GM15510 (cell line): ENCODE data around the gene CRP.

Experiments used
- POLR2A ChIP-seq: IDR thresholded peaks from 3 replicates; pipeline ENCODE4 v1.6.1; 2011; ENCODE audit warnings: borderline replicate concordance; ENCODE audit not compliant: insufficient read length; ENCODE audit errors: extremely low read depth

CRP gene

GRCh38 chr1:159712080-159712479 is 2.3 kb downstream of the CRP start:
- no peak for TF ChIP-seq POLR2A

- no peak for TF ChIP-seq POLR2A
These were observed 6.7 kb downstream of the CRP start for GRCh38 chr1:159707472-159708260.

- TF ChIP-seq POLR2A: no peak
These were observed 8.5 kb downstream of the CRP start for GRCh38 chr1:159705904-159706256.

- no peak for TF ChIP-seq POLR2A
These were observed 9.0 kb downstream of the CRP start for GRCh38 chr1:159705251-159705903.

DNA sequence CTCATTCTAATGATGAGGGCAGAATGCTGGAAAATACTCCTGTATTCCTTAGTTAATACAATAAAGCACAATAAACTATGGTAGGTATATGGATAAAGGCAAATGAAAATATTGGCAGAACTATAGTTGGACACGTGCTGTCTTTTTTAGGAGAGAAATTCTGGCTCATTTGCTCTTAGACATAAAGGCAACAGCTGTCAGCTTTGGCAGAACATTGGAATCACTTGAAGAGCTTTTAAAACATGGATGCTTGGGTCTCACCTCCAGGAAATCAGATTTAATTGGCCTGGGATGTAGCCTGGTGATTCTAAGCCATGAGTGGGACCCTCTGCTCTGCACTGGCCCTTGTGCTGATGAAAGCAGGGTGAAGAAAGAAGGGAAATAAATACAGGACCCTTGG is 9.9 kb downstream of the CRP start:
- TF ChIP-seq POLR2A: no peak

GRCh38 chr1:159700312-159700711 is 14.1 kb downstream of the CRP start:
- TF ChIP-seq POLR2A: no peak

GRCh38 chr1:159699653-159700052 is 14.7 kb downstream of the CRP start:
- TF ChIP-seq POLR2A: no peak

DNA sequence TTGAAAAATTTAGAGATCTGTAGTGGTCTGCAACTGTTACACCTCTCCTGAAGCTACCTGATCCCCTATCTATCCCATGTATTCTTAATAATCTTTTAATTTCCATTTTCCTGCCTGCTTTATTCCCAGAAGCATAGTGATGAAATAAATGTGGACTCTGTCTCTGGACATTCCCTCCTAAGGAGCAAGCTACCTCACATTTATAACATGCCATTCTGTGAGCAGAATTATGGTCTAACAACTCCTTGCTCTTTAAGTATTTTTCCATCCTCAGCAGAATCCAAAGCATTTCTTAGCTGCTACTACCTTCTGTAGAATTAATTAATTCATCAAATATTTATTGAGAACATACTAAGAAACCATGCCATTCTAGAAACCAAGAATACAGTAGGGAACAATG is 15.1 kb downstream of the CRP start:
- TF ChIP-seq POLR2A: no peak

DNA sequence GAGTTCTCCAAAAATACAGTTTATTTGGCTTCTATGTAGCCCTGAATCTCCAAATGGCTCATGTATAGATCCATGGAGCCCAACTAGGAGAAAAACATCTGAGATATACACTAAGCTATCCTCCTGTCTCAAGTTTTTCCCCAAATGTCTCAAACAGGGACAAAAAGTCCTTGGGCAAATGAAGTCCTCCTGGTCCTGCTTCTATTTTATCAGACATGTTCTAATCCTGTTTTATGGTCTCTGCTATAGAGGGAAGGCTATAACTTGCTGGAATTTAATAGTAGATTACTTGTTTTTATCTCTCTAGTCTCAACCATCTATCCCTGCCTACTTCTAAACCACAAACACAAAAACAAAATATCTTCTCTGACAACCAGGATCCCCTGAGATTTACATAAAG is 26.9 kb downstream of the CRP start:
- TF ChIP-seq POLR2A: no peak

- no peak for TF ChIP-seq POLR2A
These were observed 27.6 kb downstream of the CRP start for GRCh38 chr1:159686599-159687299.

GRCh38 chr1:159678939-159679338 is 35.5 kb downstream of the CRP start:
- no peak for TF ChIP-seq POLR2A

DNA sequence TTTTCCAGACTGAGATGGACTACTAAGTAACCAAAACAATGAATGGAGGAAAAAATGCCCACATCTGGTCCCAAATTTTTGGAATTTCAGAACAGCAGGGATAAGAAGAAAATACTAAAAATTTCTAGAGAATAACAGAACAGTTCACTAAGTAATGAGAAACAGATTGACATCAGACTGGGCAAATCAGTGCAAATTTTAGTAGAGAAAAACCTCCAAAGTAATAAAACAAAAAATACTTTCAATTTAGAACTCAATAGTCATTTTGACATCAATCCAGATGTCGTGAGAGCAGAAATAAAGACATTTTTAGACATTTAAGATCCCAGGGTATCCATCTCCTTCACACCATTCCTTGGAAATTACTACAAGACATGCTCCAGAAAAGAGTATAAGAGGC is 39.3 kb downstream of the CRP start:
- TF ChIP-seq POLR2A: no peak

- no peak for TF ChIP-seq POLR2A
These were observed 45.1 kb downstream of the CRP start for GRCh38 chr1:159669338-159669737.

DNA sequence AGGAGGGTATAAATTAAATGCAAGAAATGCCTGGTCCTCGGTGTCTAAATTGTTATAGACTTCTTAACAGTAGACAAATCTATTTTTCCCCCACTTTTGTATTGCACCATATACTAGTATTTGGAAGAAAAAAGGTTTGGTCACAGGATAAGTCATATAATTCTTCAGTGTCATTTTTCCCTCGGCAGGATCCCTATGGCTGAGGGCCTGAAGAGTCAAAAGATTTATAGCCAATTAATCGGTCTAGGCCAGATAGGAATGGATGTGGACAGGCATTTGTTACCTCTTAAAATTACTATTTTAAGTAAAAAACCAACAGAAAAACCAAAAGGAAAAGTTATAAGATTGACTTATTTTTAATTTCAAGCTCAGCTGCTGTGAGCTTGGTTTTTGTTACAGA is 45.6 kb downstream of the CRP start:
- TF ChIP-seq POLR2A: no peak

DNA sequence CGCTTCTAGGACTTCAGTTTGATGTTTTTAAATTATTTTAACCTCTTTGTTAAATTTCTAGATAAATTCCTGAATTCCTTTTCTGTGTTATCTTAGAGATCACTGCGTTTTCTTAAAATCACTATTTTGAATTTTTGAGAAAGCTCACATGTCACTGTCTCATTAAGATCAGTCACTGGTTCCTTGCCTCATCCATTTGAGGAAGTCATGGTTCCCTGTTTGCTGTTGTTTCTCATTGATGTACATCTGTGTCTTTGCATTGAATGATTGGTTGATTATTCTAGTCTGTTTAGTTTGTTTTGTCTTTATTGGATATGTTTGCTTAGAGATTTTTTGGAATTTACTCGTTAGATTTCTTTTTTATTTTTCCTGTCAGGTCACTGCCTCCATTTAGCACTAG is 50.1 kb downstream of the CRP start:
- TF ChIP-seq POLR2A: no peak

GRCh38 chr1:159663552-159663951 is 50.8 kb downstream of the CRP start:
- TF ChIP-seq POLR2A: no peak
